Stimulated activated CD8-positive, alpha-beta memory T cell treated with anti-CD3 and anti-CD28 coated beads, Interleukin-7, amount 100 ng/mL, for 48 hours (primary cell): ENCODE measurements around the gene SCARB1.

Experiments used
- DNase-seq, 2 donors: peaks; one replicate each; pipeline ENCODE4 v3.0.0-alpha.2; 2020; ENCODE audit warnings: low read depth in 1 of 2; ENCODE audit errors: extremely low read depth in 1 of 2

The SCARB1 gene

DNA sequence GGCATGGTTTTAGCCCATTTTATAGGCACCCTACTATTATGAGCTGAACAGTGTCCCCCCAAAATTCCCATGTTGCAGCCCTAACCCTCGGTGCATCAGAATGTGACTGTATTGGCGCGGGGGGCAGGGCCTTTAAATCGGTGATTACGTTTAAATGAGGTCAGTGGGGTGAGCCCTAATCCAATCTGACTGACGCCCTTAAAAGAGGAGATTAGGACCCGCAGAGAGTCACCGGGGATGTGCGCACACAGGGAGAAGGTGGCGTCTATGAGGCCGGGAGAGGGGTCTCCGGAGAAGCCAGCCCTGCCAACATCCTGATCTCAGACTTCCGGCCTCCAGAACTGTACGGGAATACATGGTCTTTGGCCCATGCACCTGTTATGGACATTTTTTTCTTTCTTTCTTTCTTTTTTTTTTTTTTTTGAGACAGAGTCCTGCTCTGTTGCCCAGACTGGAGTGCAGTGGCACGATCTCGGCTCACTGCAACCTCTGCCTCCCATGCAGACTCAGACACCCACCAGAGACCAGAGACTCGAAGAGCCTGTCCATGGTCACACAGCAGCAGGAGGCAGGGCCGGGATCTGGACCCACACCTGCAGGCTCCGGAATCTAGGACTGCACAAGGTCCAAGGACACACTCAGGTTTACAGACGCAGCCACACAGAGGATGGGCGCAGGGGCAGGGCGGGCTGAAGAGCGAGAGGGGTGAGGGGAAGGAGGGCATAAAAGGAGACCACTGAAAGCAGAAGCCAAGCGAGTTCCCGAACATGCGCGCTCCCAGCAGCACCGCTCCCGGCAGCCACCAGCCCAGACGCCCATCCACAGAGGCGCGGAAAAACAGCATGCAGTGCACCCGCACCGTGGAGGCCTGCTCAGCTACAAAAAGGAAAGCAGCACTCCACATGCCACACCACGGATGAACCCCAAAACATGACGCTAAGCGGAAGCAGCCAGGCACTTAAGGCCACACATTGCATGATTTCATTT is 19.0 kb downstream of the SCARB1 start:
- no peak for DNase-seq

GRCh38 chr12:124842800-124843510 is 20.7 kb downstream of the SCARB1 start:
- no peak for DNase-seq

DNA sequence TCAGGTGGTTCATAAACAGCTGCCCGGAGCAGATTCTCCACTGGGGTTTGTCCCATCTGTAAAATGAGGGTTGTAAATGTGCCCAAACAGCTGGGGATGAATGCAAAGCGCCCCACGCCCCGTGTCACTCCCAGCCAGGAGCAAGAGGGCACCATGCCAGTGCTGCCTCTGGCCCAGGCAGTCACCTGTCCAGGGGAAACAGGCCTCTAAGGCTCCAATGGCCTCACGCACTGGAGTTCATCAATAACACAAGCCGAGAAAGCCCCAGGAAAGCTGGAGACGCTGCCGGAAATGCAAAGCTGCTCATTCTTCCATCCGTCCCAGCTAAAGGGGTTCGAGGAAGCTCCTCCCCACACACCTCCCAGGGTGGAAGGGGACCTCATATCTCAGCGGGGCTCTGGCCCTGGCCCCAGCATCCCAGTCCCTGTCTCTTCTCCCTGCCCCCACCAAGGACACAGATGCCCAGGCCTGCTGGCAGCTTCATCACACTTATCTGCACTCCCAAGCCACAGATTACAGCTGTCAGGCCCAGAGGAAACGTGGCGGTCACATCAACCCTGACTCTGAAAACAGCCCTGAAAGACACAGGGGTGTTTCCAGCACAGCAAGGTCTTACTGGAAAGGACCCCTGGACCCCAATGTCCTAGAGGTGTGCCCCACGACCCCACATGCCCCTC is 21.5 kb downstream of the SCARB1 start:
- no peak for DNase-seq

GRCh38 chr12:124841558-124841945 is 22.1 kb downstream of the SCARB1 start:
- no peak for DNase-seq

DNA sequence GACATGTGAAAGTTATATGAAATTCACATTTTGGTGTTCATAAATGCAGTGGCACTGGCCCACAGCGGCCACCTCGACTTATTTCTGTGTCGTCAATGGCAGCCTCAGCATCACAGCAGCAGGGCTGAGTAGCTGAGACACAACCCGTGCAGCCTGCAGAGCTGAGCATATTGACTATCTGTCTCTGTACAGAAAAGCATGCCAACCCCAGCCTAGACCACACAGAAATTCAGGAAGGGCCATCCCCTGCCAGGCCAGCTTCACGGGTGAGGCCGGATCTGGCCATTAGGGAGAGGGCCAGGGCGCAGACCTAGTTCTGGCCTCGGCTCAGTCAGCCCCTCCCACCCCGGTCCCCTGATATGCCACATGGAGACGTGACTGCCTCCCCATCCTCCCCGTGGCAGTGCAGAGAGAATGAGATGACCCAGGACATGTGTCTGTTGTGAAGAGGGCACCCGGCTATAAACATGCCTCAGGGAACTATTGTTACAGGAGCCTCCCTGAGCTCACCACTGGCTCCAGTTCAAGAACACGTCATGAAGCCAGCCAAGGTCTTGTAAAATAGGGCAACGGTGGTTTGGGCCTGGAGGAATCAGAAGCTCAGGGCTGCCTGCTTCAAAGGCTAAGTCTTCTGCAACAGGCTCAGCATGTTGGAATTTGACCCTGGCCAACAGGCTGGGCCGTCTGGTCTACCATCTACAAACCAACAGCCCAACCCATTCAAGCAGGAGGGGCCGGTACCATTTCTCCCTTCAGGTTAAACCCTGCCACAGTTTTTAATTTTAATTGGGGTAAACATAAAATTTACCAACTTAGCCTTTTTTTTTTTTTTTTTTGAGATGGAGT is 25.5 kb downstream of the SCARB1 start:
- no peak for DNase-seq

DNA sequence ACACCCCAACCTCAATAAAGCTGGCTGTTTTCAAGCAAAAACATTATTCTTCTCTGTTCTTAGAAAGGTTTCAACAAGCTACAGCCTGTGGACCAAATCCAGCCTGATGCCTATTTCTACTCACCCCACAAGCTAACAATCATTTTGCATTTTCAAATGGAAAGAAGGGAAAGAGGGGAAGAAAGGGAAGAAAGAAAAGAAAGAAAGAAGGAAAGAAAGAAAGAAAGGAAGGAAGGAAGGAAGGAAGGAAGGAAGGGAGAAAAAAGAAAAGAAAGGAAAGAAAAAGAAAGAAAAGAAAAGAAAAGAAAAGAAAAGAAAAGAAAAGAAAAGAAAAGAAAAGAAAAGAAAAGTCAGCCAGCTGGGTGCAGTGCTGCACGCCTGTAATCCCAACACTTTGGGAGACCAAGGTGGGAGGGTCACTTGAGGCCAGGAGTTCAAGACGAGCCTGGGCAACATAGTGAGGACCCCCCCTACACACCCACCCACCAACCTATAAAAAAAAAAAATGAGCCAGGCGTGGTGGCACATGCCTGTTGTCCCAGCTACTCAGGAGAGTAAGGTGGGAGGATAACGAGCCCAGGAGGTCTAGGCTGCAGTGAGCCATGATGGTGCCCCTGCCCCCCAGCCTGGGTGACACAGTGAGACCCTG is 26.3 kb downstream of the SCARB1 start:
- no peak for DNase-seq

GRCh38 chr12:124836759-124837158 is 26.9 kb downstream of the SCARB1 start:
- DNase-seq, result no peak

DNA sequence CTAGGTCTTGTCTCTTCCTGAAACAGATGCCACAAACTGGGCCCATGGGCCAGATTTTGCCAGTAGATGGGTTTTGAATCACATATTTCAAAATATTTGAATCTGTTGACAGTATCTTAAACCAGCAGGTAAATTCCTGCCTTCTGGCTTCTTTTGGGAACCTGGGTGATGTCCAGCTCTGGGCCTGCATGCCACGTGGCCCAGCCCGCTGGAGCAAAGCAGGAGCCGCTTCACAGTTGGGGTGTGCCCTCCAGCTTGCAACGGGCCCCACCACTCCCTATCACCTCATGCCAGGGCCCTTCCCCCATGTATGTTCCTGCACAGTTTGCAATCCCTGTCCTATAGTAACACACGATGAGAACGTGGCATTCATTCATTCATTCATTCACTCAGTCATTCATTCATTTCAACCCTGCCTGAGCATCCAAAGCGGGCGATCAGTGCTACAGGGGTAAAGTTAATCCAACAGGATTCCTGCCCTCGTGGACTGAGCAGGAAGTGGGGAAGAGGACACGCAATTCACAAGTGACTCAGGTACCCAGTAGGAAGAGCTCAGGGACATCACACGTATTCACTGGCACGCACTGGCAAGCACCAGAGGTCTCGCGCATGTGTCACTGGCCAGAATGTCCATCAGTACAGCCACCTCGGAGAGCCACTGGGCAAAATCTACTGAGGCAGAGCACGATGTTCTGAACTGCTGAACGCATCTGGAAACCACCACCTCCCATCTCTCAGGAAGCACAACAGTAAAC is 27.8 kb downstream of the SCARB1 start:
- DNase-seq, result no peak

DNA sequence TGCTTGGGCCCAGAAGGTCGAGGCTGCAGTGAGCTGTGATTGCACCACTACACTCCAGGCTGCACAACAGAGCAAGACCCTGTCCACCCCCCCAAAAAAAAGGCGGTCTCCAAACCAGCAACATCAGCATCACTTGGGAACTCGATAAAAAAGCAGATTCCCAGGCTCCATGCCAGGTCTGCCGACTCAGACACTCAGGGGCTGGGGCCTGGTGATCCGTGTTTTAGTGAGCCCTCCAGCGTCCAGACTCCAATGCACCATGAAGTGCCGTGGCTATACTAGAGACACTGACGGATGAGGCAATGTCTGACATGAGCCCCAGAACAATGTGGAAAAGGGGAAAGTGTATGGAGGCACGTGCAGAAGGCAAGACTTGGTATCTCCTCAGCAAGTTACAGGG is 28.8 kb downstream of the SCARB1 start:
- no peak for DNase-seq

DNA sequence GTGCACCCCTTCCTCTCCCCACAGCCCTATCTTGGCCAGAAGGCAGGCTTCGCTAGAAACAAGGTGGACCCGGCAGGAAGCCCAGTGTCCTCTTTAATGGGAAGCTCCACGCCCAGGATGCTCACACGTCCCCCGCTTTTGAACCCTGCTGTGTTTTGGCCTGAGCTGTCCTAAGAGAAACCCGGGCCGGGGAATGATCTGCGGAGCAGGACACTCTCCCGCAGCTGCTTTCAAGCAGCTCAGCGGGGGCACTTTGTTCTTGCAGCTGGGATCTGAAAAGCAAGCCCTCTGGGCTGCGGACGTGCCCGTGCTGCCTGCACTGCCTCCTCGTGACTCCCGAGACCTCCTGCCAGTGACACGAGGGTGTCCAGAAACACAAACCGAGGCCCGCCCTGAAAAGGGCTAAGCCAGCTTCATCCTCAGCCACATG is 30.0 kb downstream of the SCARB1 start:
- DNase-seq, result no peak

- no peak for DNase-seq
Measured at GRCh38 chr12:124832856-124833255, 30.8 kb downstream of the SCARB1 start.

GRCh38 chr12:124831590-124831989 is 32.1 kb downstream of the SCARB1 start:
- DNase-seq, result no peak

GRCh38 chr12:124830306-124830705 is 33.4 kb downstream of the SCARB1 start:
- DNase-seq, result no peak

DNA sequence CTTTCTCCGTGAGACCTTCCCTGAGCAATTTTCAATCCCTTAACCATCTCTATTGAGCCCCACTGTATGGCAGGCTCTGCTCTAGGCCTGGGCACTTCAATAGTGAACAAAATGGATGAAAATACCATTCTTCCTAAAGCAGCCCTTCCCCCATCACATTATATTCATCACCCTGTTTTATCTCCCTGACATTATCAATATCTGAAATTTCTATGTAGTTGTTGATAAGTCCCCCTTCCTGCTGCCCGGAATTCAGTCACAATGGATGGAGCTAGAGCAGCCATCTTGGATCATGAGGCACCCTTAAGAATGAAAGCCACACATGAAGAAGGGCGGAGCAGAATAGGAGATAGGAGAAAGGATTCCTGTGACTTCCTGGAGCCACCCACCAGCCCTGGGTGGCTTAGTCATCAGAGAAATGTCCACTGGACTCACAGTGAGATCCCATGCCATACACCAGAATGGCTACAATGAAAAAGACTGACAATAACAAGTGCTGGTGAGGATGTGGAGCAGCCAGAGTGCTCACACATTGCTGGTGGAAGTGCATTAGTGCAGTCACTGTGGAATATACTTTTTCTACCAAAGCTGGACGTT is 33.9 kb downstream of the SCARB1 start:
- DNase-seq, result no peak

- no peak for DNase-seq
Measured at GRCh38 chr12:124829008-124829707, 34.5 kb downstream of the SCARB1 start.

GRCh38 chr12:124828264-124829007 is 35.2 kb downstream of the SCARB1 start:
- DNase-seq, result no peak

GRCh38 chr12:124827588-124828184 is 36.0 kb downstream of the SCARB1 start:
- no peak for DNase-seq
